SK-N-SH (cell line): Measurements from ENCODE around the gene TEN1. TPM values are rescaled to one million over a fixed set of nuclear protein-coding genes. Genes with fewer than 3 reads are reported as not detected.

Experiments
- CTCF ChIA-PET: fragments of 300-600, 350-600 bp; formaldehyde crosslinking; extraction: SDS; loops from one replicate; lab custom pipeline; 2021; lab: Yijun Ruan, JAX
- POLR2A ChIA-PET: fragments of 350-600 bp; sonication (Branson Sonifier 250); formaldehyde crosslinking; extraction: SDS; loops from one replicate; lab custom pipeline; 2020; ENCODE audit warnings: antibody characterized with exemption, inconsistent platforms; lab: Yijun Ruan, JAX
- DNase-seq: peaks from one replicate; pipeline ENCODE4 v3.0.0; 2012
- H2AFZ ChIP-seq: fragments of 200-600 bp; sonication (generic); 2 replicates; pipeline ENCODE4 v1.8.1; 2016; ENCODE audit warnings: antibody characterized with exemption, mild to moderate bottlenecking, low read depth
- H3F3A ChIP-seq: fragments of 200-600 bp; sonication (generic); replicated peaks from 2 replicates; pipeline ENCODE3; 2016; ENCODE audit warnings: antibody characterized with exemption, mild to moderate bottlenecking; ENCODE audit not compliant: insufficient read depth
- H3K27ac ChIP-seq, 2 experiments: fragments of 200-500 bp in 1 of 2; fragments of 200-600 bp in 1 of 2; sonication (Bioruptor generic) in 1 of 2; sonication (generic), shearing (Covaris generic) in 1 of 2; 2 replicates each; pipeline versions ENCODE4 v1.5.1 to v1.6.1; 2014 to 2016; ENCODE audit warnings: low read depth in 2 of 2, inconsistent platforms in 1 of 2, low read length in 1 of 2, mild to moderate bottlenecking in 1 of 2, mixed read lengths in 1 of 2
- H3K27me3 ChIP-seq: fragments of 200-600 bp; sonication (generic), shearing (Covaris generic); 2 replicates; pipeline ENCODE4 v1.6.1; 2016; ENCODE audit warnings: mixed run types; ENCODE audit not compliant: insufficient read depth
- H3K36me3 ChIP-seq, 2 experiments: fragments of 200-500 bp in 1 of 2; fragments of 200-600 bp in 1 of 2; sonication (Bioruptor generic) in 1 of 2; sonication (generic) in 1 of 2; replicated peaks in 1 of 2; 2 replicates each; pipeline versions ENCODE3 to v1.5.1; 2014 to 2016; ENCODE audit warnings: low read length in 1 of 2, mild to moderate bottlenecking in 1 of 2; ENCODE audit not compliant: insufficient read depth in 2 of 2, control insufficient read depth in 1 of 2
- H3K4me1 ChIP-seq, 2 experiments: fragments of 200-500 bp in 1 of 2; fragments of 200-600 bp in 1 of 2; sonication (Bioruptor generic) in 1 of 2; sonication (generic), shearing (Covaris generic) in 1 of 2; 2 replicates each; pipeline versions ENCODE4 v1.5.1 to v1.6.1; 2014 to 2016; ENCODE audit warnings: low read depth in 1 of 2, low read length in 1 of 2, mixed run types in 1 of 2; ENCODE audit not compliant: insufficient read depth in 2 of 2, control insufficient read depth in 1 of 2
- H3K4me2 ChIP-seq: fragments of 200-600 bp; sonication (generic), shearing (Covaris generic); 2 replicates; pipeline ENCODE4 v1.6.1; 2017; ENCODE audit warnings: mixed run types
- H3K4me3 ChIP-seq, 2 experiments: fragments of 200-500 bp in 1 of 2; fragments of 200-600 bp in 1 of 2; sonication (Bioruptor generic) in 1 of 2; sonication (generic), shearing (Covaris generic) in 1 of 2; 2 replicates each; pipeline versions ENCODE4 v1.5.1 to v1.8.1; 2014 to 2016; ENCODE audit warnings: low read depth in 2 of 2, inconsistent platforms in 1 of 2, low read length in 1 of 2, mild to moderate bottlenecking in 1 of 2, mixed read lengths in 1 of 2, moderate library complexity in 1 of 2
- H3K79me2 ChIP-seq: fragments of 200-600 bp; sonication (generic); 2 replicates; pipeline ENCODE4 v1.8.1; 2017; ENCODE audit warnings: mild to moderate bottlenecking; ENCODE audit not compliant: insufficient read depth
- H3K9ac ChIP-seq: fragments of 200-600 bp; sonication (generic); 2 replicates; pipeline ENCODE4 v1.6.1; 2017; ENCODE audit warnings: mixed run types
- H3K9me2 ChIP-seq: fragments of 200-600 bp; sonication (generic); 2 replicates; pipeline ENCODE4 v1.6.1; 2017; ENCODE audit warnings: mixed run types
- H3K9me3 ChIP-seq: fragments of 200-600 bp; sonication (generic); 2 replicates; pipeline ENCODE4 v1.6.1; 2017; ENCODE audit warnings: mixed run types, mild to moderate bottlenecking, moderate library complexity
- H4K20me1 ChIP-seq: fragments of 200-600 bp; sonication (generic); 2 replicates; pipeline ENCODE4 v1.6.1; 2017; ENCODE audit warnings: mild to moderate bottlenecking, mixed run types; ENCODE audit not compliant: insufficient read depth
- CHD2 ChIP-seq: fragments of 150-350 bp; IDR thresholded peaks from 2 replicates; pipeline ENCODE4 v1.6.1; 2018; ENCODE audit warnings: low read length; ENCODE audit not compliant: partially characterized antibody
- CTCF ChIP-seq: fragments of 200-600 bp; sonication (generic); IDR thresholded peaks from 2 replicates; pipeline ENCODE4 v1.6.1; 2017; ENCODE audit warnings: antibody characterized with exemption, mild to moderate bottlenecking, moderate library complexity
- EZH2phosphoT487 ChIP-seq: fragments of 200-600 bp; sonication (generic); IDR thresholded peaks from 2 replicates; pipeline ENCODE4 v1.6.1; 2017; ENCODE audit warnings: low read depth, mixed run types, mild to moderate bottlenecking, antibody characterized with exemption, moderate library complexity, borderline replicate concordance
- FOSL2 ChIP-seq: IDR thresholded peaks from 2 replicates; pipeline ENCODE4 v1.4.0; 2012; ENCODE audit warnings: low read depth, mild to moderate bottlenecking, moderate library complexity, borderline replicate concordance
- FOXJ3 ChIP-seq: sonication (generic); formaldehyde crosslinking; IDR thresholded peaks from 2 replicates; pipeline ENCODE4 v1.5.1; 2020; ENCODE audit warnings: mild to moderate bottlenecking, missing genetic modification reagents
- FOXM1 ChIP-seq: IDR thresholded peaks from 2 replicates; pipeline ENCODE4 v1.4.0; 2012; ENCODE audit warnings: low read depth, mild to moderate bottlenecking
- GABPA ChIP-seq: IDR thresholded peaks from 2 replicates; pipeline ENCODE4 v1.4.0; 2012; ENCODE audit warnings: low read depth, mild to moderate bottlenecking
- GATA2 ChIP-seq: sonication (generic); formaldehyde crosslinking; IDR thresholded peaks from 2 replicates; pipeline ENCODE4 v1.5.0; 2020; ENCODE audit warnings: mild to moderate bottlenecking, missing genetic modification reagents
- JUND ChIP-seq: IDR thresholded peaks from 2 replicates; pipeline ENCODE4 v1.4.0; 2012
- MAX ChIP-seq: IDR thresholded peaks from 2 replicates; pipeline ENCODE4 v1.4.0; 2012; ENCODE audit warnings: low read depth
- MXI1 ChIP-seq: IDR thresholded peaks from 2 replicates; pipeline ENCODE4 v1.6.1; 2012; ENCODE audit warnings: mild to moderate bottlenecking, low read depth, low read length, improper control_type of control experiment
- POLR2AphosphoS5 ChIP-seq: IDR thresholded peaks from 2 replicates; pipeline ENCODE4 v1.6.1; 2012; ENCODE audit warnings: low read depth, low read length
- RFX5 ChIP-seq: IDR thresholded peaks from 2 replicates; pipeline ENCODE4 v1.6.1; 2012; ENCODE audit warnings: mild to moderate bottlenecking, improper control_type of control experiment, low read length
- SIN3A ChIP-seq: IDR thresholded peaks from 2 replicates; pipeline ENCODE4 v1.6.1; 2012; ENCODE audit warnings: low read depth, mild to moderate bottlenecking, low read length, moderate library complexity, borderline replicate concordance
- SMC3 ChIP-seq: IDR thresholded peaks from 2 replicates; pipeline ENCODE4 v1.6.1; 2012; ENCODE audit warnings: low read depth, low read length, improper control_type of control experiment
- TEAD4 ChIP-seq: IDR thresholded peaks from 2 replicates; pipeline ENCODE4 v1.4.0; 2012; ENCODE audit warnings: mild to moderate bottlenecking, borderline replicate concordance; ENCODE audit not compliant: insufficient read depth
- USF1 ChIP-seq: IDR thresholded peaks from 2 replicates; pipeline ENCODE4 v1.4.0; 2012; ENCODE audit warnings: low read depth, borderline replicate concordance
- YY1 ChIP-seq: IDR thresholded peaks from 2 replicates; pipeline ENCODE4 v1.4.0; 2012; ENCODE audit warnings: low read depth, mild to moderate bottlenecking
- WGBS: methylation state at CpG from one replicate; pipeline ENCODE4 v1.1.6; 2017; ENCODE audit warnings: low lambda C conversion rate; 5-methylcytosine and 5-hydroxymethylcytosine counted together
- polyA plus RNA-seq, 3 experiments: library from polyadenylated mRNA; depleted of rRNA; stranded (reverse); fragments of >200 nt; gene quantifications; 2 replicates each; pipeline ENCODE4 v1.2.3, GENCODE V29; 2012
- TF ChIP-seq, protein P1 (sequence below): IDR thresholded peaks from 2 replicates; pipeline ENCODE4 v1.6.1; 2012; ENCODE audit warnings: mild to moderate bottlenecking, low read depth, low read length, moderate library complexity

The TEN1 gene
- polyA plus RNA-seq, 1 of the 3 experiments (the other 2 are of a cell fraction): 33.6 TPM

- no peak within 1 kb of the TSS for H3K27ac ChIP-seq
- H3K9me3 ChIP-seq: no peaks in the 10 kb centered on the region
- 89% methylated on average over 23 of the region's 24 CpGs for WGBS
- TF ChIP-seq CHD2: no peak
- no peak for TF ChIP-seq FOSL2
- TF ChIP-seq MXI1: no peak
- no peak for TF ChIP-seq TEAD4
- TF ChIP-seq YY1: no peak
- no peak for TF ChIP-seq EZH2phosphoT487
- TF ChIP-seq FOXM1: no peak
- no peak for TF ChIP-seq GABPA
- TF ChIP-seq RFX5: no peak
- H3K4me1 ChIP-seq: peaks cover 9 to 13% of the 10 kb centered on the region in 2 experiments; a peak in 3 of 4 replicates
- H3K36me3 ChIP-seq: no peaks in the 10 kb centered on the region
- H3K79me2 ChIP-seq: no peaks in the 10 kb centered on the region
- no peak for DNase-seq
- peaks cover 9% of the 10 kb centered on the region for H3F3A ChIP-seq
- no peaks in the 10 kb centered on the region for H3K9me2 ChIP-seq
- H3K9ac ChIP-seq: no peak within 1 kb of the TSS
- H2AFZ ChIP-seq: no peak within 1 kb of the TSS
- H4K20me1 ChIP-seq: no peaks in the 10 kb centered on the region
- H3K4me2 ChIP-seq: no peak within 1 kb of the TSS
- CTCF ChIA-PET: interaction anchor here (1.1 to 13.5 kb wide), 4 partner anchors 10 to 252 kb away, joined by 3 to 133 read pairs (median 4); no protein-coding TSS in a partner anchor
- no peaks in the 10 kb centered on the region for H3K27me3 ChIP-seq
- POLR2A ChIA-PET: interaction anchor here (0.6 kb wide), 1 partner anchor 9 kb away, joined by 7 read pairs; no protein-coding TSS in a partner anchor
- H3K4me3 ChIP-seq: no peak within 1 kb of the TSS
Observed at GRCh38 chr17:76027159-76027839, 48.3 kb downstream of the TEN1 start, which contains the start of gene EVPL. TSS of gene EVPL (minus strand) at chr17:76027306. CDS start at chr17:76027198, 108 bp downstream.

DNA sequence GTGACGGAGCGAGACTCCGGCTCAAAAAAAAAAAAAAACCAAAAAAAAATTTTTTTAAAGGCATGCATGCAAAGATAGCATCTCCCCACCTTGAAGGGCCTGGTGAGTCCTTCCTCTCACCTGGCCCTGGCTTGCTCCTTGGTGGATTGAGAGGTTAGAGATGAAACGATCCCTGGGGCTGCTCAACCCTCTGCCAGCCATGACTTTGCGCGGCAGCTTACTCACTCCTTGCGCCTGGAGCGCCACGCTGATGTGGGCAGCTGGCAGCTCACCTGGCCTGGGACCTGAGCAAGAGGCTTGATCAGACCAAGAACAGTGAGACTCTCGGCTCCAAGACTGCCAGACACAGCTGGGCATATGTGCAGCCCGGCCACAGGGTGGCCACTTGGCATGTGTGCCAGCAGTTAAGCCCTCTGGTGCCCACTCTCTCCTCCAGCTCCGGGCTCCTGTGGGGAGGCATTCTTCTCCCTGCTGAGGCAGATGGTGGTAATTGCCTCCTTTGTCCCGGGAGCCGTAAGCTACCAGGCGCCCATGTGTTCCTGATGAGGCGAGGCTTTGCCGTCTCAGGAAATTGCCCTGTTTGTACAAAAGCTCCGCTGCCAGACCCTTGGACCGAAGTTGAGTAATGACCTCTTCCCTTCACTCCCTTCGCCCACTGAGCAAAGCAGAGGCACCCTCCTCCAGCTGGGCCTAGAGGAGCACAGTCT lies 53.2 kb downstream of the TEN1 start:
- H4K20me1 ChIP-seq: no peaks in the 10 kb centered on the region
- H3K9me3 ChIP-seq: no peaks in the 10 kb centered on the region
- DNase-seq: peak; percentile 57
- no peaks in the 10 kb centered on the region for H3K36me3 ChIP-seq
- H3K27me3 ChIP-seq: no peaks in the 10 kb centered on the region
- peaks cover 9 to 23% of the 10 kb centered on the region in 2 experiments; a peak in 3 of 4 replicates for H3K4me1 ChIP-seq
- POLR2A ChIA-PET: no interaction called here
- CTCF ChIA-PET: interaction anchor here (0.7 to 13.5 kb wide), 9 partner anchors 12 to 353 kb away, joined by 3 to 133 read pairs (median 4); no protein-coding TSS in a partner anchor
- H3K9ac ChIP-seq: no peak overlapping the region
- H3K4me3 ChIP-seq: no peak overlapping the region
- 80% methylated on average over 15 of the region's 20 CpGs for WGBS
- no peak overlapping the region for H3K4me2 ChIP-seq
- H2AFZ ChIP-seq: no peak overlapping the region
- H3K9me2 ChIP-seq: no peaks in the 10 kb centered on the region
- H3F3A ChIP-seq: peaks cover 9% of the 10 kb centered on the region
- no peaks in the 10 kb centered on the region for H3K79me2 ChIP-seq
- H3K27ac ChIP-seq: no peak overlapping the region
- TF ChIP-seq SMC3 (no peak), USF1 (no peak), FOXM1 (no peak), CTCF (peak; percentile 26; the same call in 1 of the 2 replicates), GATA2 (no peak), MXI1 (no peak), FOSL2 (no peak), MAX (no peak), SIN3A (no peak), JUND (no peak), TEAD4 (no peak), FOXJ3 (CRISPR knock-in tag) (no peak), POLR2AphosphoS5 (no peak)
- TF ChIP-seq, protein P1, sequence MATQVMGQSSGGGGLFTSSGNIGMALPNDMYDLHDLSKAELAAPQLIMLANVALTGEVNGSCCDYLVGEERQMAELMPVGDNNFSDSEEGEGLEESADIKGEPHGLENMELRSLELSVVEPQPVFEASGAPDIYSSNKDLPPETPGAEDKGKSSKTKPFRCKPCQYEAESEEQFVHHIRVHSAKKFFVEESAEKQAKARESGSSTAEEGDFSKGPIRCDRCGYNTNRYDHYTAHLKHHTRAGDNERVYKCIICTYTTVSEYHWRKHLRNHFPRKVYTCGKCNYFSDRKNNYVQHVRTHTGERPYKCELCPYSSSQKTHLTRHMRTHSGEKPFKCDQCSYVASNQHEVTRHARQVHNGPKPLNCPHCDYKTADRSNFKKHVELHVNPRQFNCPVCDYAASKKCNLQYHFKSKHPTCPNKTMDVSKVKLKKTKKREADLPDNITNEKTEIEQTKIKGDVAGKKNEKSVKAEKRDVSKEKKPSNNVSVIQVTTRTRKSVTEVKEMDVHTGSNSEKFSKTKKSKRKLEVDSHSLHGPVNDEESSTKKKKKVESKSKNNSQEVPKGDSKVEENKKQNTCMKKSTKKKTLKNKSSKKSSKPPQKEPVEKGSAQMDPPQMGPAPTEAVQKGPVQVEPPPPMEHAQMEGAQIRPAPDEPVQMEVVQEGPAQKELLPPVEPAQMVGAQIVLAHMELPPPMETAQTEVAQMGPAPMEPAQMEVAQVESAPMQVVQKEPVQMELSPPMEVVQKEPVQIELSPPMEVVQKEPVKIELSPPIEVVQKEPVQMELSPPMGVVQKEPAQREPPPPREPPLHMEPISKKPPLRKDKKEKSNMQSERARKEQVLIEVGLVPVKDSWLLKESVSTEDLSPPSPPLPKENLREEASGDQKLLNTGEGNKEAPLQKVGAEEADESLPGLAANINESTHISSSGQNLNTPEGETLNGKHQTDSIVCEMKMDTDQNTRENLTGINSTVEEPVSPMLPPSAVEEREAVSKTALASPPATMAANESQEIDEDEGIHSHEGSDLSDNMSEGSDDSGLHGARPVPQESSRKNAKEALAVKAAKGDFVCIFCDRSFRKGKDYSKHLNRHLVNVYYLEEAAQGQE: no peak
